PC-9 (cell line): ENCODE data around the gene AFAP1.
A peak's percentile ranks its signal among the peaks of the same experiment; 100 is the strongest.

ENCODE experiments used
- EZH2 ChIP-seq: fragments of 200-600 bp; sonication (generic); IDR thresholded peaks from 2 replicates; pipeline ENCODE4 v1.8.0; 2017; ENCODE audit warnings: antibody characterized with exemption, low read depth
- TF ChIP-seq, protein P1 (sequence below): fragments of 200-600 bp; sonication (generic); conservative IDR thresholded peaks from 2 replicates; pipeline ENCODE4 v1.6.1; 2017; ENCODE audit warnings: mixed run types, antibody characterized with exemption, mild to moderate bottlenecking, moderate library complexity

GRCh38 chr4:7761720-7762119, 177.9 kb downstream of the AFAP1 start:
- TF ChIP-seq, protein P1, sequence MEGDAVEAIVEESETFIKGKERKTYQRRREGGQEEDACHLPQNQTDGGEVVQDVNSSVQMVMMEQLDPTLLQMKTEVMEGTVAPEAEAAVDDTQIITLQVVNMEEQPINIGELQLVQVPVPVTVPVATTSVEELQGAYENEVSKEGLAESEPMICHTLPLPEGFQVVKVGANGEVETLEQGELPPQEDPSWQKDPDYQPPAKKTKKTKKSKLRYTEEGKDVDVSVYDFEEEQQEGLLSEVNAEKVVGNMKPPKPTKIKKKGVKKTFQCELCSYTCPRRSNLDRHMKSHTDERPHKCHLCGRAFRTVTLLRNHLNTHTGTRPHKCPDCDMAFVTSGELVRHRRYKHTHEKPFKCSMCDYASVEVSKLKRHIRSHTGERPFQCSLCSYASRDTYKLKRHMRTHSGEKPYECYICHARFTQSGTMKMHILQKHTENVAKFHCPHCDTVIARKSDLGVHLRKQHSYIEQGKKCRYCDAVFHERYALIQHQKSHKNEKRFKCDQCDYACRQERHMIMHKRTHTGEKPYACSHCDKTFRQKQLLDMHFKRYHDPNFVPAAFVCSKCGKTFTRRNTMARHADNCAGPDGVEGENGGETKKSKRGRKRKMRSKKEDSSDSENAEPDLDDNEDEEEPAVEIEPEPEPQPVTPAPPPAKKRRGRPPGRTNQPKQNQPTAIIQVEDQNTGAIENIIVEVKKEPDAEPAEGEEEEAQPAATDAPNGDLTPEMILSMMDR, result peak; percentile 63
- no peak for TF ChIP-seq EZH2
